ENCODE results near the gene AOPEP. TPM values are rescaled to one million over a fixed set of nuclear protein-coding genes. Genes with fewer than 3 reads are reported as not detected.

Gene AOPEP
- total and polyA plus RNA-seq, 2 of the 13 experiments (the other 11 are each of a cell fraction or from before 2014, with no cell fraction given), result 22.2 to 41.6 TPM

DNA sequence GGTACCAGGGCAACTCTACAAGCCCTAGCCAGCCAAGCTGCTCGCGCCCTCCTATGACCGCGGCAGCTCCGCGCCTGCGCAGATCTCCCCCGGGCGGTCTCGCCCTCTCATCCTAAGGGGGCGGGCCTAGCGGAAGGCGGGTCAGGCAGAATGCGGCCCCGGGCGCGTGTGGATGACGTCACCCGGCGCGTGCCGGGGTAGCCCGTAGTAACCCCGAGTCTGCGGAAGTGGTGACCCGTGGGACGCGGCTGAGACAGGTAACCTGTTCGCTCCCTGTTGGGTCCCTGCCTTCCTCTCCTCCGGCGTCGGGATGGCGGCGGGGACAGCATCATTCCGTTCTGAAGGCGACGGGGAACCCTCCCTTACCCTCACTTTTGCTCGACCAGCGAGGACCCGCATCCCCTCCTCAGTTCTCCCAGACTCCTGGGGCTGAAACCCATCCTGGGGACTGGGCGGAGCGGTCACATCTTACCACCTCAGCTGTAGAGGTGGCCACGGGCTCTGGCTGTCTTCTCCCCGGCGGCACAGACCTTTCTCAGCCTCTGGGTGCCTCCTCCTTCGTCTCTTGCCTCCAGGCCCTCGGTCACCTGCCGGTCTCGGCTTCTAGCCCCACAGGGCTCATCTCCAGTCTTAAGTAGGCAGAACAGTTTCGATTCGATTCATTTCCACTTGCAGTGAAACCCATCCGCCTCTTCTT, at the start of gene AOPEP (continued):
- TF ChIP-seq, protein P1, sequence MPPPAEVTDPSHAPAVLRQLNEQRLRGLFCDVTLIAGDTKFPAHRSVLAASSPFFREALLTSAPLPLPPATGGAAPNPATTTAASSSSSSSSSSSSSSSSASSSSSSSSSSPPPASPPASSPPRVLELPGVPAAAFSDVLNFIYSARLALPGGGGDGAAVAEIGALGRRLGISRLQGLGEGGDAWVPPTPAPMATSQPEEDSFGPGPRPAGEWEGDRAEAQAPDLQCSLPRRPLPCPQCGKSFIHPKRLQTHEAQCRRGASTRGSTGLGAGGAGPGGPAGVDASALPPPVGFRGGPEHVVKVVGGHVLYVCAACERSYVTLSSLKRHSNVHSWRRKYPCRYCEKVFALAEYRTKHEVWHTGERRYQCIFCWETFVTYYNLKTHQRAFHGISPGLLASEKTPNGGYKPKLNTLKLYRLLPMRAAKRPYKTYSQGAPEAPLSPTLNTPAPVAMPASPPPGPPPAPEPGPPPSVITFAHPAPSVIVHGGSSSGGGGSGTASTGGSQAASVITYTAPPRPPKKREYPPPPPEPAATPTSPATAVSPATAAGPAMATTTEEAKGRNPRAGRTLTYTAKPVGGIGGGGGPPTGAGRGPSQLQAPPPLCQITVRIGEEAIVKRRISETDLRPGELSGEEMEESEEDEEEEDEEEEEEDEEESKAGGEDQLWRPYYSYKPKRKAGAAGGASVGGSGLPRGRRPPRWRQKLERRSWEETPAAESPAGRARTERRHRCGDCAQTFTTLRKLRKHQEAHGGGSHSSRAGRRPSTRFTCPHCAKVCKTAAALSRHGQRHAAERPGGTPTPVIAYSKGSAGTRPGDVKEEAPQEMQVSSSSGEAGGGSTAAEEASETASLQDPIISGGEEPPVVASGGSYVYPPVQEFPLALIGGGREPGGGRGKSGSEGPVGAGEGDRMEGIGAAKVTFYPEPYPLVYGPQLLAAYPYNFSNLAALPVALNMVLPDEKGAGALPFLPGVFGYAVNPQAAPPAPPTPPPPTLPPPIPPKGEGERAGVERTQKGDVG (CRISPR knock-in tag; IDR thresholded peaks at IDR 0.05; ENCODE audit: borderline replicate concordance), result no peak
- TF ChIP-seq ZNF143 (CRISPR knock-in tag; IDR thresholded peaks at IDR 0.05) (peak; percentile 55; the same call in 1 of the 2 replicates), CREB1 (IDR thresholded peaks at IDR 0.05) (peak; percentile 100), CREB1 (CRISPR knock-in tag; IDR thresholded peaks at IDR 0.05) (peak; percentile 99), DPF2 (CRISPR knock-in tag; IDR thresholded peaks at IDR 0.05; ENCODE audit: borderline replicate concordance, low read depth) (no peak), ELF1 (CRISPR knock-in tag; IDR thresholded peaks at IDR 0.05) (peak; percentile 97), MED8 (CRISPR knock-in tag; IDR thresholded peaks at IDR 0.05; ENCODE audit: insufficient replicate concordance) (peak; percentile 55), SP4 (CRISPR knock-in tag; IDR thresholded peaks at IDR 0.05) (peak; percentile 93), ADNP (CRISPR knock-in tag; IDR thresholded peaks at IDR 0.05) (no peak), ZNF460 (CRISPR knock-in tag; IDR thresholded peaks at IDR 0.05; ENCODE audit: borderline replicate concordance) (no peak), SNAI1 (CRISPR knock-in tag; IDR thresholded peaks at IDR 0.05; ENCODE audit: borderline replicate concordance) (0 out of 2 replicates have a peak, but pooled peaks have one; percentile 48), PRPF4 (IDR thresholded peaks at IDR 0.05; ENCODE audit: low read depth, low read length, poor library complexity, severe bottlenecking) (no peak)
- TF ChIP-seq, protein P2, sequence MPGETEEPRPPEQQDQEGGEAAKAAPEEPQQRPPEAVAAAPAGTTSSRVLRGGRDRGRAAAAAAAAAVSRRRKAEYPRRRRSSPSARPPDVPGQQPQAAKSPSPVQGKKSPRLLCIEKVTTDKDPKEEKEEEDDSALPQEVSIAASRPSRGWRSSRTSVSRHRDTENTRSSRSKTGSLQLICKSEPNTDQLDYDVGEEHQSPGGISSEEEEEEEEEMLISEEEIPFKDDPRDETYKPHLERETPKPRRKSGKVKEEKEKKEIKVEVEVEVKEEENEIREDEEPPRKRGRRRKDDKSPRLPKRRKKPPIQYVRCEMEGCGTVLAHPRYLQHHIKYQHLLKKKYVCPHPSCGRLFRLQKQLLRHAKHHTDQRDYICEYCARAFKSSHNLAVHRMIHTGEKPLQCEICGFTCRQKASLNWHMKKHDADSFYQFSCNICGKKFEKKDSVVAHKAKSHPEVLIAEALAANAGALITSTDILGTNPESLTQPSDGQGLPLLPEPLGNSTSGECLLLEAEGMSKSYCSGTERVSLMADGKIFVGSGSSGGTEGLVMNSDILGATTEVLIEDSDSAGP (CRISPR knock-in tag; IDR thresholded peaks at IDR 0.05; ENCODE audit: borderline replicate concordance), result peak; percentile 88
- TF ChIP-seq, protein P3, sequence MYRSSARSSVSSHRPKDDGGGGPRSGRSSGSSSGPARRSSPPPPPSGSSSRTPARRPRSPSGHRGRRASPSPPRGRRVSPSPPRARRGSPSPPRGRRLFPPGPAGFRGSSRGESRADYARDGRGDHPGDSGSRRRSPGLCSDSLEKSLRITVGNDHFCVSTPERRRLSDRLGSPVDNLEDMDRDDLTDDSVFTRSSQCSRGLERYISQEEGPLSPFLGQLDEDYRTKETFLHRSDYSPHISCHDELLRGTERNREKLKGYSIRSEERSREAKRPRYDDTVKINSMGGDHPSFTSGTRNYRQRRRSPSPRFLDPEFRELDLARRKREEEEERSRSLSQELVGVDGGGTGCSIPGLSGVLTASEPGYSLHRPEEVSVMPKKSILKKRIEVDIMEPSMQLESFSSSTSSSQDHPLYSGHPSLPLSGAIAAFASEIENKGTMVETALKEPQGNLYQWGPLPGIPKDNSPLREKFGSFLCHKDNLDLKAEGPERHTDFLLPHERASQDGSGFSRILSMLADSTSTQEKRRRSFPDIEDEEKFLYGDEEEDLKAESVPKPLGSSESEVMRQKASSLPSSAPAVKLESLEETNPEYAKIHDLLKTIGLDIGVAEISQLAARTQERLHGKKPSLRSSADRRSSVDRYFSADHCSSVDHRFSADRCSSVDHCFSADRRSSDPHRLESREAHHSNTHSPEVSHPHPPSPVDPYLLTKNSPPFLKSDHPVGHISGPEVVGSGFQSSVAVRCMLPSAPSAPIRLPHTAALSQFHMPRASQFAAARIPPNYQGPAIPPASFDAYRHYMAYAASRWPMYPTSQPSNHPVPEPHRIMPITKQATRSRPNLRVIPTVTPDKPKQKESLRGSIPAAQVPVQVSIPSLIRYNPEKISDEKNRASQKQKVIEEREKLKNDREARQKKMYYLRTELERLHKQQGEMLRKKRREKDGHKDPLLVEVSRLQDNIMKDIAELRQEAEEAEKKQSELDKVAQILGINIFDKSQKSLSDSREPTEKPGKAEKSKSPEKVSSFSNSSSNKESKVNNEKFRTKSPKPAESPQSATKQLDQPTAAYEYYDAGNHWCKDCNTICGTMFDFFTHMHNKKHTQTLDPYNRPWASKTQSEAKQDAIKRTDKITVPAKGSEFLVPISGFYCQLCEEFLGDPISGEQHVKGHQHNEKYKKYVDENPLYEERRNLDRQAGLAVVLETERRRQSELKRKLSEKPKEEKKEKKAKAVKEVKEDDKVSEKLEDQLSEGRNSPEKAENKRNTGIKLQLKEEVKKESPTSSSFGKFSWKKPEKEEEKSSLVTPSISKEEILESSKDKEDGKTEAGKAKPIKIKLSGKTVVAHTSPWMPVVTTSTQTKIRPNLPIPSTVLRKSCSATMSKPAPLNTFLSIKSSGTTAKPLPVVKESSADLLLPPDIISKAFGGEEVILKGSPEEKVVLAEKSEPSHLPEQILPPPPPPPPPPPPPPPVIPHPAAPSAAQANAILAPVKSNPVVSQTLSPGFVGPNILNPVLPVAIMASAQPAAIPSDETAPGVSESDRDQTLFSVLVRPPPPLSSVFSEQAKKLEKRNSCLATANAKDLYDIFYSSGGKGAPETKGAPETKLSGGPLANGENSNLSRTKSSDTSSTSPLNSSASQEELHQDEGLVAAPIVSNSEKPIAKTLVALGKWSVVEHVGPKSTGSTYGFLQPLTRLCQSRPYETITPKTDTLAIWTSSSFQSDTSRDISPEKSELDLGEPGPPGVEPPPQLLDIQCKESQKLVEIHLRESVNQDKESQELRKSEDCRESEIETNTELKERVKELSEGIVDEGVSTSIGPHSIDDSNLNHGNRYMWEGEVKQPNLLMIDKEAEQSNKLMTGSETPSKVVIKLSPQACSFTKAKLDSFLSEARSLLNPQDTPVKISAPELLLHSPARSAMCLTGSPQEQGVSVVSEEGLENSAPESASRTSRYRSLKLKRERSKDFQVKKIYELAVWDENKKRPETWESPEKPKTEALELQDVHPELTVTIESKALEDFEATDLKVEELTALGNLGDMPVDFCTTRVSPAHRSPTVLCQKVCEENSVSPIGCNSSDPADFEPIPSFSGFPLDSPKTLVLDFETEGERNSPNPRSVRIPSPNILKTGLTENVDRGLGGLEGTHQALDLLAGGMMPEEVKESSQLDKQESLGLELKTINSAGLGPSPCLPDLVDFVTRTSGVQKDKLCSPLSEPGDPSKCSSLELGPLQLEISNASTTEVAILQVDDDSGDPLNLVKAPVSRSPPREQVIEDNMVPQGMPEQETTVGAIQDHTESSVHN (CRISPR knock-in tag; IDR thresholded peaks at IDR 0.05), result no peak
- TF ChIP-seq, protein P4, sequence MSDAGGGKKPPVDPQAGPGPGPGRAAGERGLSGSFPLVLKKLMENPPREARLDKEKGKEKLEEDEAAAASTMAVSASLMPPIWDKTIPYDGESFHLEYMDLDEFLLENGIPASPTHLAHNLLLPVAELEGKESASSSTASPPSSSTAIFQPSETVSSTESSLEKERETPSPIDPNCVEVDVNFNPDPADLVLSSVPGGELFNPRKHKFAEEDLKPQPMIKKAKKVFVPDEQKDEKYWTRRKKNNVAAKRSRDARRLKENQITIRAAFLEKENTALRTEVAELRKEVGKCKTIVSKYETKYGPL (CRISPR knock-in tag; IDR thresholded peaks at IDR 0.05), result peak; percentile 27; the same call in 1 of the 2 replicates
